Measurements from ENCODE around the gene FAT3.

GRCh38 chr11:92222701-92223100 is 1.9 kb upstream of the FAT3 start:
- TF ChIP-seq, protein P1, sequence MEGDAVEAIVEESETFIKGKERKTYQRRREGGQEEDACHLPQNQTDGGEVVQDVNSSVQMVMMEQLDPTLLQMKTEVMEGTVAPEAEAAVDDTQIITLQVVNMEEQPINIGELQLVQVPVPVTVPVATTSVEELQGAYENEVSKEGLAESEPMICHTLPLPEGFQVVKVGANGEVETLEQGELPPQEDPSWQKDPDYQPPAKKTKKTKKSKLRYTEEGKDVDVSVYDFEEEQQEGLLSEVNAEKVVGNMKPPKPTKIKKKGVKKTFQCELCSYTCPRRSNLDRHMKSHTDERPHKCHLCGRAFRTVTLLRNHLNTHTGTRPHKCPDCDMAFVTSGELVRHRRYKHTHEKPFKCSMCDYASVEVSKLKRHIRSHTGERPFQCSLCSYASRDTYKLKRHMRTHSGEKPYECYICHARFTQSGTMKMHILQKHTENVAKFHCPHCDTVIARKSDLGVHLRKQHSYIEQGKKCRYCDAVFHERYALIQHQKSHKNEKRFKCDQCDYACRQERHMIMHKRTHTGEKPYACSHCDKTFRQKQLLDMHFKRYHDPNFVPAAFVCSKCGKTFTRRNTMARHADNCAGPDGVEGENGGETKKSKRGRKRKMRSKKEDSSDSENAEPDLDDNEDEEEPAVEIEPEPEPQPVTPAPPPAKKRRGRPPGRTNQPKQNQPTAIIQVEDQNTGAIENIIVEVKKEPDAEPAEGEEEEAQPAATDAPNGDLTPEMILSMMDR (IDR thresholded peaks at IDR 0.05) = no peak
- no peak for TF ChIP-seq POLR2A (IDR thresholded peaks at IDR 0.05)
